ENCODE measurements around the gene TMCO4. TPM values are rescaled to one million over a fixed set of nuclear protein-coding genes. Genes with fewer than 3 reads are reported as not detected.

TMCO4 gene
- total and polyA plus RNA-seq, 2 of the 8 experiments (the other 6 are each of a cell fraction or from before 2014, with no cell fraction given) = 3.0 to 3.1 TPM

DNA sequence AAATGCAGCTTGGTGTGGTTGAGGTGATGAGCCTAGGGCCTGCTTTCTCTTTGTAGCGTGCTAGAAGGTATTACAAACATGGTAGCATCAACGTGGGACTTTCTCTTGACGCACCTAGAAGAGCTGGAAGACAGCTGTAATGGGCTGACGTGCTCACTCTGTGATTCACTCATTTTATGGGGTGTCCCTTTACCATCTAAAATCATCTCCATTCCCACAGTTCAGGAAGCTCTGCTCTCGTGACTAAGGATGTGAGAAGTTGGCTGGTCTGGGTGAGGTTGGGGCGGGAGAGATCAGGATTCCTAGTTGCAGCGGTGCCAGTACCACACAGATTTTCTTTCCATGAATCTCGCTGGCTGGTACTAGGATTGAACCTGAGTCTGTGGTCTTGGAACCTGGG lies 130.8 kb downstream of the TMCO4 start:
- Histone ChIP-seq H3K4me3 (ENCODE audit: extremely low read depth in 1 of 4, insufficient read depth in 2 of 4, low read depth in 3 of 4, low read length in 4 of 4) (no peak overlapping the region), H3K4me2 (ENCODE audit: insufficient read depth in 1 of 2, low read depth in 2 of 2, low read length in 2 of 2) (no peak overlapping the region), H2AFZ (ENCODE audit: low read length) (no peak overlapping the region), H3K18ac (ENCODE audit: extremely low read depth, low read length) (no peak overlapping the region), H3K14ac (ENCODE audit: insufficient read length) (no peak overlapping the region), H3K4me1 (replicated peaks in 1 of 4; ENCODE audit: control insufficient read depth in 3 of 4, insufficient read depth in 4 of 4, low read length in 3 of 4) (no peaks in the 10 kb centered on the region; a peak in 3 of 7 replicates), H3K56ac (replicated peaks; ENCODE audit: insufficient read length, low read depth, low read length) (no peak overlapping the region), H3K79me1 (ENCODE audit: low read depth, low read length) (no peaks in the 10 kb centered on the region), H2BK15ac (ENCODE audit: low read length) (no peak overlapping the region), H4K8ac (ENCODE audit: extremely low read depth, insufficient read depth, low read length) (no peak overlapping the region), H3K23me2 (ENCODE audit: low read depth, low read length) (peaks cover 9% of the 10 kb centered on the region; the same call in 1 of the 2 replicates), H3K79me2 (ENCODE audit: control insufficient read depth in 1 of 2, insufficient read depth in 2 of 2, low read length in 2 of 2) (no peaks in the 10 kb centered on the region), H3K4ac (replicated peaks; ENCODE audit: insufficient read length, low read depth, low read length) (no peak overlapping the region), H2BK12ac (ENCODE audit: low read depth, low read length) (no peak overlapping the region), H2AK5ac (ENCODE audit: low read depth, low read length) (no peak overlapping the region), H3K27ac (ENCODE audit: low read depth, low read length) (no peak overlapping the region), H3K36me3 (ENCODE audit: control insufficient read depth in 2 of 4, insufficient read depth in 4 of 4, low read length in 3 of 4) (no peaks in the 10 kb centered on the region; a peak in 1 of 8 replicates), H2BK120ac (replicated peaks; ENCODE audit: low read depth, low read length) (no peak overlapping the region), H3K27me3 (replicated peaks in 1 of 4; ENCODE audit: control insufficient read depth in 3 of 4, extremely low read depth in 1 of 4, insufficient read depth in 3 of 4, low read length in 3 of 4) (peaks cover 27 to 40% (median 34%) of the 10 kb centered on the region in 4 experiments), H3K9ac (replicated peaks in 1 of 4; ENCODE audit: extremely low read depth in 1 of 4, low read depth in 3 of 4, low read length in 3 of 4) (no peak overlapping the region), H3K23ac (ENCODE audit: insufficient read length) (no peak overlapping the region), H4K5ac (ENCODE audit: insufficient read length, low read depth, low read length) (no peak overlapping the region), H2BK5ac (ENCODE audit: low read depth, low read length) (no peak overlapping the region), H2BK20ac (ENCODE audit: low read length) (no peak overlapping the region), H4K20me1 (replicated peaks in 1 of 2; ENCODE audit: control insufficient read depth in 1 of 2, insufficient read depth in 2 of 2, low read length in 2 of 2) (peaks cover 0 to 2% of the 10 kb centered on the region in 2 experiments), H3K9me3 (ENCODE audit: insufficient read depth in 2 of 2, low read depth in 1 of 2, low read length in 1 of 2) (no peaks in the 10 kb centered on the region), H4K91ac (replicated peaks; ENCODE audit: insufficient read length, low read length) (no peak overlapping the region)
- 89% methylated on average over 8 of the region's 8 CpGs; no CpG with 5 or more reads in 1 of the 2 experiments for WGBS, 2 experiments (ENCODE audit: extremely low coverage in 1 of 2, insufficient coverage in 1 of 2, insufficient read length in 1 of 2, insufficient replicate concordance in 2 of 2, low coverage in 1 of 2, low lambda C conversion rate in 2 of 2, missing lambda C conversion rate in 1 of 2)
- ChIA-PET CTCF (ENCODE audit: partially characterized antibody) (interaction anchor here (0.8 to 6.8 kb wide), 9 partner anchors 8 to 297 kb away, joined by 3 to 68 read pairs (median 4); no protein-coding TSS in a partner anchor), POLR2A (ENCODE audit: partially characterized antibody) (interaction anchor here (1.2 kb wide), 1 partner anchor 11 kb away, joined by 4 read pairs; no protein-coding TSS in a partner anchor)
- no peak for FAIRE-seq
- no peak for DNase-seq (ENCODE audit: low read depth in 1 of 2, low spot score in 2 of 2)
- TF ChIP-seq GTF2F1 (IDR thresholded peaks at IDR 0.05; ENCODE audit: borderline replicate concordance, low read depth, low read length) (no peak), RXRA (IDR thresholded peaks at IDR 0.05; ENCODE audit: insufficient read depth, low read depth, low read length) (no peak), POU5F1 (IDR thresholded peaks at IDR 0.05; ENCODE audit: low read depth, low read length) (no peak), CHD1 (IDR thresholded peaks at IDR 0.05; ENCODE audit: low read depth, low read length) (no peak), JUND (IDR thresholded peaks at IDR 0.05; ENCODE audit: low read length) (no peak), YY1 (IDR thresholded peaks at IDR 0.05; ENCODE audit: low read depth, low read length) (no peak), GABPA (IDR thresholded peaks at IDR 0.05; ENCODE audit: borderline replicate concordance, insufficient read depth, low read length) (no peak)
- TF ChIP-seq, protein P1, sequence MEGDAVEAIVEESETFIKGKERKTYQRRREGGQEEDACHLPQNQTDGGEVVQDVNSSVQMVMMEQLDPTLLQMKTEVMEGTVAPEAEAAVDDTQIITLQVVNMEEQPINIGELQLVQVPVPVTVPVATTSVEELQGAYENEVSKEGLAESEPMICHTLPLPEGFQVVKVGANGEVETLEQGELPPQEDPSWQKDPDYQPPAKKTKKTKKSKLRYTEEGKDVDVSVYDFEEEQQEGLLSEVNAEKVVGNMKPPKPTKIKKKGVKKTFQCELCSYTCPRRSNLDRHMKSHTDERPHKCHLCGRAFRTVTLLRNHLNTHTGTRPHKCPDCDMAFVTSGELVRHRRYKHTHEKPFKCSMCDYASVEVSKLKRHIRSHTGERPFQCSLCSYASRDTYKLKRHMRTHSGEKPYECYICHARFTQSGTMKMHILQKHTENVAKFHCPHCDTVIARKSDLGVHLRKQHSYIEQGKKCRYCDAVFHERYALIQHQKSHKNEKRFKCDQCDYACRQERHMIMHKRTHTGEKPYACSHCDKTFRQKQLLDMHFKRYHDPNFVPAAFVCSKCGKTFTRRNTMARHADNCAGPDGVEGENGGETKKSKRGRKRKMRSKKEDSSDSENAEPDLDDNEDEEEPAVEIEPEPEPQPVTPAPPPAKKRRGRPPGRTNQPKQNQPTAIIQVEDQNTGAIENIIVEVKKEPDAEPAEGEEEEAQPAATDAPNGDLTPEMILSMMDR (IDR thresholded peaks at IDR 0.05; ENCODE audit: control extremely low read depth in 1 of 3, insufficient read depth in 1 of 3, low read depth in 1 of 3, low read length in 3 of 3) = no peak
- TF ChIP-seq, protein P2, sequence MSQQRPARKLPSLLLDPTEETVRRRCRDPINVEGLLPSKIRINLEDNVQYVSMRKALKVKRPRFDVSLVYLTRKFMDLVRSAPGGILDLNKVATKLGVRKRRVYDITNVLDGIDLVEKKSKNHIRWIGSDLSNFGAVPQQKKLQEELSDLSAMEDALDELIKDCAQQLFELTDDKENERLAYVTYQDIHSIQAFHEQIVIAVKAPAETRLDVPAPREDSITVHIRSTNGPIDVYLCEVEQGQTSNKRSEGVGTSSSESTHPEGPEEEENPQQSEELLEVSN (IDR thresholded peaks at IDR 0.05) = no peak
- TF ChIP-seq, protein P3, sequence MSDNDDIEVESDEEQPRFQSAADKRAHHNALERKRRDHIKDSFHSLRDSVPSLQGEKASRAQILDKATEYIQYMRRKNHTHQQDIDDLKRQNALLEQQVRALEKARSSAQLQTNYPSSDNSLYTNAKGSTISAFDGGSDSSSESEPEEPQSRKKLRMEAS (IDR thresholded peaks at IDR 0.05) = no peak

All from H1 (cell line).